ENCODE measurements around the gene HOOK2. TPM values are rescaled to one million over a fixed set of nuclear protein-coding genes. Genes with fewer than 3 reads are reported as not detected.
A peak's percentile ranks its signal among the peaks of the same experiment; 100 is the strongest.

HOOK2 gene
- total and polyA plus RNA-seq, 9 of the 15 experiments (the other 6 are each of a cell fraction or from before 2014, with no cell fraction given), result 1.3 to 17.2 (median 9.9) TPM

GRCh38 chr19:12774588-12775555, at the start of gene HOOK2 (continued):
- TF ChIP-seq ZNF175 (CRISPR knock-in tag; IDR thresholded peaks at IDR 0.05; ENCODE audit: low read depth), result no peak
- TF ChIP-seq E2F6 (IDR thresholded peaks at IDR 0.05; ENCODE audit: borderline replicate concordance in 1 of 2, extremely low read depth in 1 of 2, insufficient read depth in 1 of 2, insufficient read length in 1 of 2, low read depth in 1 of 2, low read length in 1 of 2, poor library complexity in 1 of 2, severe bottlenecking in 1 of 2), result peak; percentile 21 to 31
- no peak for TF ChIP-seq NR2C1 (IDR thresholded peaks at IDR 0.05)
- no peak for TF ChIP-seq NR2C1 (tag; IDR thresholded peaks at IDR 0.05)
- no peak for TF ChIP-seq KLF16 (IDR thresholded peaks at IDR 0.05)
- no peak for TF ChIP-seq BRCA1 (IDR thresholded peaks at IDR 0.05)
- 0 out of 2 replicates have a peak, but pooled peaks have one; percentile 67 for TF ChIP-seq BRCA1 (CRISPR knock-in tag; IDR thresholded peaks at IDR 0.05)
- no peak for TF ChIP-seq HNRNPK (IDR thresholded peaks at IDR 0.05; ENCODE audit: low read depth, low read length, poor library complexity, severe bottlenecking)
- peak; percentile 45; the same call in 1 of the 2 replicates for TF ChIP-seq ZFP91 (CRISPR knock-in tag; IDR thresholded peaks at IDR 0.05)
- TF ChIP-seq ZNF778 (CRISPR knock-in tag; IDR thresholded peaks at IDR 0.05), result no peak
- no peak for TF ChIP-seq LARP7 (IDR thresholded peaks at IDR 0.05)
- 0 out of 2 replicates have a peak, but pooled peaks have one; percentile 30 for TF ChIP-seq CBFB (CRISPR knock-in tag; IDR thresholded peaks at IDR 0.05)
- no peak for TF ChIP-seq KDM1A (IDR thresholded peaks at IDR 0.05)
- peak; percentile 79 for TF ChIP-seq TFE3 (CRISPR knock-in tag; IDR thresholded peaks at IDR 0.05)
- peak; percentile 78 for TF ChIP-seq POLR2G (IDR thresholded peaks at IDR 0.05; ENCODE audit: low read depth, low read length)
- no peak for TF ChIP-seq CSDE1 (IDR thresholded peaks at IDR 0.05)
- no peak for TF ChIP-seq ZNF3 (CRISPR knock-in tag; IDR thresholded peaks at IDR 0.05)
- TF ChIP-seq HDAC2 (IDR thresholded peaks at IDR 0.05), result no peak
- TF ChIP-seq HLTF (IDR thresholded peaks at IDR 0.05), result no peak
- no peak for TF ChIP-seq EWSR1 (IDR thresholded peaks at IDR 0.05; ENCODE audit: borderline replicate concordance, low read depth, partially characterized antibody)
- 0 out of 2 replicates have a peak, but pooled peaks have one; percentile 49 for TF ChIP-seq HIVEP1 (CRISPR knock-in tag; IDR thresholded peaks at IDR 0.05)
- peak in 1 of 2 experiments; percentile 35; a peak in 1 of 4 replicates for TF ChIP-seq HDAC1 (IDR thresholded peaks at IDR 0.05)
- TF ChIP-seq TOE1 (IDR thresholded peaks at IDR 0.05; ENCODE audit: borderline replicate concordance), result peak; percentile 60; the same call in 1 of the 2 replicates
- TF ChIP-seq TOE1 (CRISPR knock-in tag; IDR thresholded peaks at IDR 0.05; ENCODE audit: borderline replicate concordance, low read depth), result peak; percentile 74; the same call in 1 of the 2 replicates
- no peak for TF ChIP-seq HDGF (IDR thresholded peaks at IDR 0.05)
